ENCODE data around the gene WDR31.
"Not testable (repeated sequence)": the region's sequence is repeated elsewhere in the genome, so short reads cannot be mapped to it uniquely, and the experiment has no call there.

The WDR31 gene

GRCh38 chr9:113368348-113368981 lies 28.4 kb upstream of the WDR31 start:
- no peak for DNase-seq

DNA sequence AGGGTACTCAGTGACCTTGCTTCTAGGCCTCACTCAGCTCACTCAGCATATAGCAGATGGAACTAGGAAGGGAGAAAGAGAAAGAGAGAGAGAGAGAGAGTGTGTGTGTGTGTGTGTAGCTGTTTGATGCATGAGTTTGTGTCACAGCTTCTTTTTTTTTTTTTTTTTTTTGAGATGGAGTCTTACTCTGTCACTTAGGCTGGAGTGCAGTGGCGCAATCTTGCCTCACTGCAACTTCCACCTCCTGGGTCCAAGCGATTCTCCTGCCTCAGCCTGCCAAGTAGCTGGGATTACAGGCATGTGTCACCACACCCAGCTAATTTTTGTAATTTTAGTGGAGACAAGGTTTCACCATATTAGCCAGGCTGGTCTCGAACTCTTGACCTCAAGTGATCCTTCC lies 25.6 kb upstream of the WDR31 start:
- not testable (repeated sequence) for DNase-seq

- DNase-seq = no peak
Observed at GRCh38 chr9:113364951-113365350, 24.9 kb upstream of the WDR31 start.

GRCh38 chr9:113363336-113363735 lies 23.3 kb upstream of the WDR31 start:
- DNase-seq = no peak

GRCh38 chr9:113361304-113362018 lies 21.4 kb upstream of the WDR31 start:
- no peak for DNase-seq

GRCh38 chr9:113360242-113360842 lies 20.3 kb upstream of the WDR31 start:
- DNase-seq = no peak

- no peak for DNase-seq
Observed at GRCh38 chr9:113359385-113359784, 19.3 kb upstream of the WDR31 start.

DNA sequence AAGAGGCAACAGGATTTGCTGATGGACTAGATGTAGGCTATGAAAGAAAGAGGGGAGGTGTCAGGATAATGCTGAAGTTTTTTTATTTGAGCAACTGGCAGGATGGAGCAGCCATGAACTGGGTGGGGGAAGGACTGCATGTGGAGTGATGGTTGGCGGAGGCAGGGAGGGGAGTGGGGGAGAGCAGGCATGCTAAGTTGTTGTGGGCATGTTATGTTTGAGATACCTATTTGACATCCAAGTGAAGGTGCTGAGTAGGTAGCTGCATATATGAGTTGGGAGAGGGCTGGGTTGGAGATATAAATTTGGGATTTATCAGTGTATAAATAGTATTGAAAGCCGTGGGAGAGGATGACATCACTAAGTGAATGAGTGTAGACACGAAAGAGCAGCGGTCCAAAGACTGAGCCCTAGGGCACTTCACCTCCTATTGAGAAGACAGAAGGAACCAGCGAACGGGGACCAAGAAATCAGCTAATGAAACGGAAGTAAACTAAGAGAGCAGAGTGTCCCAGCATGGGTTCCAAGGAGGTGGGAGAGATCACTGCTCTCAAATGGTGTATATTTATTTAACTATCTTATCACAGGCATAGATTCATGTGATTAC lies 16.7 kb upstream of the WDR31 start:
- no peak for DNase-seq

- no peak for DNase-seq
Observed at GRCh38 chr9:113355040-113355596, 15.0 kb upstream of the WDR31 start.

- no peak for DNase-seq
Observed at GRCh38 chr9:113352411-113352810, 12.3 kb upstream of the WDR31 start.

DNA sequence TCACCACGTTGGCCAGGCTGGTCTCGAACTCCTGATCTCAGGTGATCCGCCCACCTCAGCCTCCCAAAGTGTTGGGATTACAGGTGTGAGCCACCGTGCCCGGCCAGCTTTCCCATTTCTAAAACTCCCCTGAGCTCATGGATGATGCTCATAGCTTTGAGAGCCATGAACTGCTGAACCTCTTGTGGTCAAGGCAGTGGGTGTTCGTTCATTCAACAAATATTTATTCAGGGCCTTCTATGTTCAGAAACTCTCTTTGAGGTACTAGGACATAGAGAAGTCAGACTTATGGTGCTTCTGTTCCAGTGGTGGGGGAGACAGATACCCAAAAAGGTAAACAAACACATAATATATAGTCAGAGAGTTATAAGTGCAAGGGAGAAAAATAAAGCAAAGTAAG lies 11.9 kb upstream of the WDR31 start:
- no peak for DNase-seq

DNA sequence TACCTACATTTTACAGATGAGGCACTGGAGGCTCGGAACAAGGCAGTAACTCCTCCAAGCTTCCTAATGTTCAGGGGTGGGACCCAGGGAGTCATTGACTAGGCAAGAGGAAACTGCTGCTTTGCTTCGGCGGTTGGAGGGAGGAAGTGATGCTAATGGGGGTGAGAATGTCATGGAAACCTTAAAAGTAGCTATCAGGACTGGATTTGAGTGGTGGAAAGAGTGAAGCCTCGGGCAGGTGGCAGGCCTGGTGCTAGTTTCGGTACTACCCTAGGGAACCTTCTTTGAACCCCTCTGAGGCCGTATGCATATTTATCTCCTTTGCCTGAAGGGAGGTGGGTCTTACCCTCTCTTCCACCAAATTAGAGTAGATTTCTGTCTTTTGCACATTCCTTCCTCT lies 10.9 kb upstream of the WDR31 start:
- no peak for DNase-seq

GRCh38 chr9:113350107-113350661 lies 10.1 kb upstream of the WDR31 start:
- DNase-seq = no peak

- peak; percentile 32 for DNase-seq
Observed at GRCh38 chr9:113349445-113350094, 9.5 kb upstream of the WDR31 start, which contains the start of gene BSPRY. Gene BSPRY, plus strand, starts transcription at chr9:113349541. Its CDS starts 39 bp downstream, at chr9:113349580.

DNA sequence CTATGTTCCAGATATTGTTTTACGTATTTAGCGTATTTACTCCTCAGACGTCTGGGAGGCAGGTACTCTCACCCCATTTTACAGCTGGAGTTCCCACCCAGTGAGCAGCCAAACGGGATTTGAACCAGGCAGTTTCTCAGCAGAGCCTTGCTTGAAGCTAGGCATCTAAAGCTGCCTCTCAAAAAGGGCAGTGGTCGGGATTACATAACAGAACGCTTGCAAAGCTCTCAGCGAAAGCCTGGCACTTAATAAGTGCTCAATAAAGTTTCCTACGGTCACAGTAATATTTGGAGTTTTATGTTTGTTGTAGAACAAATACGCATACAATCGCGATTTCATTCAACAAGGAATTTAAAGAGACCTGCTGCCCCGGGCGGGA lies 9.0 kb upstream of the WDR31 start:
- DNase-seq = no peak

DNA sequence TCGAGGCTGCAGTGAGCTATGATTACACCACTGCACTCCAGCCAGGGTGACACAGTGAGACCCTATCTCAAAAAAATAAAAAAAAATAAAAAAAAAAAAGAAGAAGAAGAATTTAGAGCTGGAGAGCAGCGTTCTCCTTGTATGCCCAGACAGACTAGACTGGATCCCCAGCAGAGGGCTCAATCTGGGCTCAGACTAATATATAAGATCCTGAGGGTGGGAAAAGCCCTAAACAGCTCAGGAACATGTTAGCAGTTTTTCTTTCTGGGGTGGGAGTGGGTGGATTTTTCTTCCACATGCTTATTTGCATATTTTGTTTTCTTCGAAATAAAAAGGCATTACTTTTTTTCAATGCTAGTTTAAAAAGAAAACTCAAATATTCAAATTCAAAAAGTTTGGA lies 8.4 kb upstream of the WDR31 start:
- no peak for DNase-seq

DNA sequence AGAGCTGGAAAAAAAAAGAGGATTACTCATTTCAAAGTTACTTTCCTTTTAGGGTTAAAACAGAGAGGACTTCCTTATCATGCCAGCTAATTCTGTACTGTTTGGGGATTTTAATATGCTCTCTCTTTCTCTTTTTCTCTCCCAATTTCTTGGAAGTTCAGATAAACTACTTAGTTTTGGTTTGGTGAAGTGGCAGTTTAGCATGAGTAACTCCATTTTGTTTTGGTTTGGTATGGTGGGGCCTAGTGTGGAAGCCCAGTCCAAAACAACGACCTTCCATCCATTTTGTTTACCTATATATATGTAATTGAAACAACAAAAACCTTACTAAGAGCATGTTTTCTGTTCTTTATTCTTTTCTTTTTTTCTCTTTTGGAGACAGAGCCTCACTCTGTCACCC lies 5.6 kb upstream of the WDR31 start:
- DNase-seq = no peak

- DNase-seq = no peak
Observed at GRCh38 chr9:113345190-113345589, 5.1 kb upstream of the WDR31 start.

GRCh38 chr9:113343732-113344231 lies 3.7 kb upstream of the WDR31 start:
- no peak for DNase-seq

DNA sequence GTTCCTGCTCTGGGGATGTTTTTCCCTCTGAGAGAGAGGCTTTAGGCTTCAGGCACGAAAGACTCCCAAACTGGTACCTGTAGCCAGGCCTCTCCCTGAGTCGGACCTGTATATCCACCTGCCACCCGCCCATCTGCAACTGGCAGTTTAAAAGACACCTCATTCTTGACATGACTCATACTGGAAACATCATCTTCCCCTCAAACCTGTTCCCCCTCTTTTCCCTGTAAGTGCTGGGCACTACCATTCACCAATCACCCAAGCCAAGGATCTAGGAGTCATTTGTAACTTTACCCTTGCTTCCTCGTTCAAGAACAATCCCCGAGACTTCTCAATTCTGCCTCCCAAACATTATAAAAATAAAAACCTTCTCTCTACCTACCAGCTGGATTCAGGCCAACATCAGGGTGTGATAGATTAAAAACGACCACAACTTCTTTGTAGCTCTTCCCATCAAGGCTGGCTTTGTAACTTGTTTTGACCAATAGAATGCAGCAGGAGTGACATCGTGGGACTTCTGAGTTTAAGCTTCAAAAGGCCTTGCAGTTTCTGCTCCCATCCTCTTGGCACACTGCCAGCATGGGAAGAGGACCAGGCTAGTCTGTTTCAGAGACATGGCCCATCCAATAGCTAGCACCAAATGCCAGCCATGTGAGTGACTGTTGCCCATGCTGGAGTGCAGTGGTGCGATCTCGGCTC lies 1.8 kb upstream of the WDR31 start:
- DNase-seq = no peak

- no peak for DNase-seq
Observed at GRCh38 chr9:113337714-113338113, 2.4 kb downstream of the WDR31 start.

- no peak for DNase-seq
Observed at GRCh38 chr9:113331780-113332179, 8.3 kb downstream of the WDR31 start.

All from activated naive CD4-positive, alpha-beta T cell treated with anti-CD3 and anti-CD28 coated beads, Interleukin-2, amount 50 U/mL, for 16 hours (primary cell).